Measurements from ENCODE around the gene PGM5. TPM values are rescaled to one million over a fixed set of nuclear protein-coding genes. Genes with fewer than 3 reads are reported as not detected.

Gene PGM5
- total and polyA plus RNA-seq, 2 experiments from 2014 or later: not detected

DNA sequence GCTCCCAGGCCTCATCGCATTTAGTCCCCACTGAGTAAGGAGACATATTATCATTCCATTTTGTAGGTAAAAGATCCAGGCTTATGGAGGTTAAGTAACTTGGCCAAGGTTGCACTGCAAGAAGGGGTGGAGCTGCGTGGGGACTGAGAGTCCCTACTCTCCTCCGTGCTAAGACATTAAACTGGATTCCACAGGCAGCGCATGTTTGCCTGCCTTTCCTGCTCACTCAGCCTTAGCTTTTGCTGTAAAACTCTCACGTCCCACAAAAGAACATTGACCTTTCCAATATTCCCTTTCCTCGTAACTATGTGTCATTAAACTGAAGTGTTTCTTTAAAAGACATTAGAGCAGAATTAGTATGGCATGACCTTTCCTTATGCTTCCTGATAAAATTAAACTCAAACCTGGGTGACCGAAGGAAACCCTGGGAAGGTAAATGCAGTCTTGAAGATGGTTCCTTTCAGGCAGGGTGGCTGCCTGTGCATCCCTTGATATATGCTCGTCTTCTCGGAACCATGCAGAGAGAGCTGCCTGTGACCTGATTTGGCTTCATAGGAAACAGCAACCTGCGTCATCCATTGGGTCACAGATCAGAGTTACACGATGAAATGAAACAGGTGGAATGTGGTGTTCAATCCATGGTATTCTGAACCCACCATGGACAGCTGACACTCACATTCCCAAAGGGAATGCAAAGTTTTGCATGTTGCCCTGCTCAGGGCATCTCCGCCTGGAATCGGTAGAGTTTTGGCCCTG is 98.3 kb downstream of the PGM5 start (continued):
- TF ChIP-seq, protein P1, sequence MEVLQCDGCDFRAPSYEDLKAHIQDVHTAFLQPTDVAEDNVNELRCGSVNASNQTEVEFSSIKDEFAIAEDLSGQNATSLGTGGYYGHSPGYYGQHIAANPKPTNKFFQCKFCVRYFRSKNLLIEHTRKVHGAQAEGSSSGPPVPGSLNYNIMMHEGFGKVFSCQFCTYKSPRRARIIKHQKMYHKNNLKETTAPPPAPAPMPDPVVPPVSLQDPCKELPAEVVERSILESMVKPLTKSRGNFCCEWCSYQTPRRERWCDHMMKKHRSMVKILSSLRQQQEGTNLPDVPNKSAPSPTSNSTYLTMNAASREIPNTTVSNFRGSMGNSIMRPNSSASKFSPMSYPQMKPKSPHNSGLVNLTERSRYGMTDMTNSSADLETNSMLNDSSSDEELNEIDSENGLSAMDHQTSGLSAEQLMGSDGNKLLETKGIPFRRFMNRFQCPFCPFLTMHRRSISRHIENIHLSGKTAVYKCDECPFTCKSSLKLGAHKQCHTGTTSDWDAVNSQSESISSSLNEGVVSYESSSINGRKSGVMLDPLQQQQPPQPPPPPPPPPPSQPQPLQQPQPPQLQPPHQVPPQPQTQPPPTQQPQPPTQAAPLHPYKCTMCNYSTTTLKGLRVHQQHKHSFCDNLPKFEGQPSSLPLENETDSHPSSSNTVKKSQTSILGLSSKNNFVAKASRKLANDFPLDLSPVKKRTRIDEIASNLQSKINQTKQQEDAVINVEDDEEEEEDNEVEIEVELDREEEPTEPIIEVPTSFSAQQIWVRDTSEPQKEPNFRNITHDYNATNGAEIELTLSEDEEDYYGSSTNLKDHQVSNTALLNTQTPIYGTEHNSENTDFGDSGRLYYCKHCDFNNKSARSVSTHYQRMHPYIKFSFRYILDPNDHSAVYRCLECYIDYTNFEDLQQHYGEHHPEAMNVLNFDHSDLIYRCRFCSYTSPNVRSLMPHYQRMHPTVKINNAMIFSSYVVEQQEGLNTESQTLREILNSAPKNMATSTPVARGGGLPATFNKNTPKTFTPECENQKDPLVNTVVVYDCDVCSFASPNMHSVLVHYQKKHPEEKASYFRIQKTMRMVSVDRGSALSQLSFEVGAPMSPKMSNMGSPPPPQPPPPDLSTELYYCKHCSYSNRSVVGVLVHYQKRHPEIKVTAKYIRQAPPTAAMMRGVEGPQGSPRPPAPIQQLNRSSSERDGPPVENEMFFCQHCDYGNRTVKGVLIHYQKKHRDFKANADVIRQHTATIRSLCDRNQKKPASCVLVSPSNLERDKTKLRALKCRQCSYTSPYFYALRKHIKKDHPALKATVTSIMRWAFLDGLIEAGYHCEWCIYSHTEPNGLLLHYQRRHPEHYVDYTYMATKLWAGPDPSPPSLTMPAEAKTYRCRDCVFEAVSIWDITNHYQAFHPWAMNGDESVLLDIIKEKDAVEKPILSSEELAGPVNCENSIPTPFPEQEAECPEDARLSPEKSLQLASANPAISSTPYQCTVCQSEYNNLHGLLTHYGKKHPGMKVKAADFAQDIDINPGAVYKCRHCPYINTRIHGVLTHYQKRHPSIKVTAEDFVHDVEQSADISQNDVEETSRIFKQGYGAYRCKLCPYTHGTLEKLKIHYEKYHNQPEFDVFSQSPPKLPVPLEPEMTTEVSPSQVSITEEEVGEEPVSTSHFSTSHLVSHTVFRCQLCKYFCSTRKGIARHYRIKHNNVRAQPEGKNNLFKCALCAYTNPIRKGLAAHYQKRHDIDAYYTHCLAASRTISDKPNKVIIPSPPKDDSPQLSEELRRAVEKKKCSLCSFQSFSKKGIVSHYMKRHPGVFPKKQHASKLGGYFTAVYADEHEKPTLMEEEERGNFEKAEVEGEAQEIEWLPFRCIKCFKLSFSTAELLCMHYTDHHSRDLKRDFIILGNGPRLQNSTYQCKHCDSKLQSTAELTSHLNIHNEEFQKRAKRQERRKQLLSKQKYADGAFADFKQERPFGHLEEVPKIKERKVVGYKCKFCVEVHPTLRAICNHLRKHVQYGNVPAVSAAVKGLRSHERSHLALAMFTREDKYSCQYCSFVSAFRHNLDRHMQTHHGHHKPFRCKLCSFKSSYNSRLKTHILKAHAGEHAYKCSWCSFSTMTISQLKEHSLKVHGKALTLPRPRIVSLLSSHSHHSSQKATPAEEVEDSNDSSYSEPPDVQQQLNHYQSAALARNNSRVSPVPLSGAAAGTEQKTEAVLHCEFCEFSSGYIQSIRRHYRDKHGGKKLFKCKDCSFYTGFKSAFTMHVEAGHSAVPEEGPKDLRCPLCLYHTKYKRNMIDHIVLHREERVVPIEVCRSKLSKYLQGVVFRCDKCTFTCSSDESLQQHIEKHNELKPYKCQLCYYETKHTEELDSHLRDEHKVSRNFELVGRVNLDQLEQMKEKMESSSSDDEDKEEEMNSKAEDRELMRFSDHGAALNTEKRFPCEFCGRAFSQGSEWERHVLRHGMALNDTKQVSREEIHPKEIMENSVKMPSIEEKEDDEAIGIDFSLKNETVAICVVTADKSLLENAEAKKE (CRISPR knock-in tag; IDR thresholded peaks at IDR 0.05): no peak
- no peak for TF ChIP-seq ZNF331 (CRISPR knock-in tag; IDR thresholded peaks at IDR 0.05; ENCODE audit: low read depth)
- TF ChIP-seq, protein P2, sequence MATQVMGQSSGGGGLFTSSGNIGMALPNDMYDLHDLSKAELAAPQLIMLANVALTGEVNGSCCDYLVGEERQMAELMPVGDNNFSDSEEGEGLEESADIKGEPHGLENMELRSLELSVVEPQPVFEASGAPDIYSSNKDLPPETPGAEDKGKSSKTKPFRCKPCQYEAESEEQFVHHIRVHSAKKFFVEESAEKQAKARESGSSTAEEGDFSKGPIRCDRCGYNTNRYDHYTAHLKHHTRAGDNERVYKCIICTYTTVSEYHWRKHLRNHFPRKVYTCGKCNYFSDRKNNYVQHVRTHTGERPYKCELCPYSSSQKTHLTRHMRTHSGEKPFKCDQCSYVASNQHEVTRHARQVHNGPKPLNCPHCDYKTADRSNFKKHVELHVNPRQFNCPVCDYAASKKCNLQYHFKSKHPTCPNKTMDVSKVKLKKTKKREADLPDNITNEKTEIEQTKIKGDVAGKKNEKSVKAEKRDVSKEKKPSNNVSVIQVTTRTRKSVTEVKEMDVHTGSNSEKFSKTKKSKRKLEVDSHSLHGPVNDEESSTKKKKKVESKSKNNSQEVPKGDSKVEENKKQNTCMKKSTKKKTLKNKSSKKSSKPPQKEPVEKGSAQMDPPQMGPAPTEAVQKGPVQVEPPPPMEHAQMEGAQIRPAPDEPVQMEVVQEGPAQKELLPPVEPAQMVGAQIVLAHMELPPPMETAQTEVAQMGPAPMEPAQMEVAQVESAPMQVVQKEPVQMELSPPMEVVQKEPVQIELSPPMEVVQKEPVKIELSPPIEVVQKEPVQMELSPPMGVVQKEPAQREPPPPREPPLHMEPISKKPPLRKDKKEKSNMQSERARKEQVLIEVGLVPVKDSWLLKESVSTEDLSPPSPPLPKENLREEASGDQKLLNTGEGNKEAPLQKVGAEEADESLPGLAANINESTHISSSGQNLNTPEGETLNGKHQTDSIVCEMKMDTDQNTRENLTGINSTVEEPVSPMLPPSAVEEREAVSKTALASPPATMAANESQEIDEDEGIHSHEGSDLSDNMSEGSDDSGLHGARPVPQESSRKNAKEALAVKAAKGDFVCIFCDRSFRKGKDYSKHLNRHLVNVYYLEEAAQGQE (IDR thresholded peaks at IDR 0.05; ENCODE audit: unreplicated experiment): no peak
- TF ChIP-seq NANOG (IDR thresholded peaks at IDR 0.05; ENCODE audit: borderline replicate concordance): no peak
- TF ChIP-seq ZNF114 (CRISPR knock-in tag; IDR thresholded peaks at IDR 0.05): no peak

Data from GM23338 (cell line).